Measurements from ENCODE around the gene SPDYE3.

DNA sequence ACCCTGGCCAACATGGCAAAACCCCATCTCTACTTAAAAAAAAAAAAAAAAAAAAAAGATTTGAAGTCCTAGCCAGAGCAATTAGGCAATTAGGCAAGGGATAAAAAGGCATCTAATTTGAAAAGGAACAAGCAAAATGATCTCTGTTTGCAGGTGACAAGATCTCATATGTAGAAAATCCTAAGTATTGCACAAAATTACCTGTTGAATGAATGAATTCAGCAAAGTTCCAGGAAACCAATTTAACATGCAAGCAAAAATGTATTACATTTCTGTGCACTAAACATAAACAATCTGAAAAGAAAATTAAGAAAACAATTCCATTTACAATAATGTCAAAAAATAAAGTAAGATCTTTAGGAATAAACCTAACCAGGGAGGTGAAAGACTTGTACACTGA is 55.6 kb downstream of the SPDYE3 start:
- TF ChIP-seq, protein P1, sequence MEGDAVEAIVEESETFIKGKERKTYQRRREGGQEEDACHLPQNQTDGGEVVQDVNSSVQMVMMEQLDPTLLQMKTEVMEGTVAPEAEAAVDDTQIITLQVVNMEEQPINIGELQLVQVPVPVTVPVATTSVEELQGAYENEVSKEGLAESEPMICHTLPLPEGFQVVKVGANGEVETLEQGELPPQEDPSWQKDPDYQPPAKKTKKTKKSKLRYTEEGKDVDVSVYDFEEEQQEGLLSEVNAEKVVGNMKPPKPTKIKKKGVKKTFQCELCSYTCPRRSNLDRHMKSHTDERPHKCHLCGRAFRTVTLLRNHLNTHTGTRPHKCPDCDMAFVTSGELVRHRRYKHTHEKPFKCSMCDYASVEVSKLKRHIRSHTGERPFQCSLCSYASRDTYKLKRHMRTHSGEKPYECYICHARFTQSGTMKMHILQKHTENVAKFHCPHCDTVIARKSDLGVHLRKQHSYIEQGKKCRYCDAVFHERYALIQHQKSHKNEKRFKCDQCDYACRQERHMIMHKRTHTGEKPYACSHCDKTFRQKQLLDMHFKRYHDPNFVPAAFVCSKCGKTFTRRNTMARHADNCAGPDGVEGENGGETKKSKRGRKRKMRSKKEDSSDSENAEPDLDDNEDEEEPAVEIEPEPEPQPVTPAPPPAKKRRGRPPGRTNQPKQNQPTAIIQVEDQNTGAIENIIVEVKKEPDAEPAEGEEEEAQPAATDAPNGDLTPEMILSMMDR (conservative IDR thresholded peaks at IDR 0.05 in 1 of 2, IDR thresholded peaks at IDR 0.05 in 1 of 2; ENCODE audit: extremely low read depth in 1 of 2, insufficient read depth in 1 of 2, low read depth in 1 of 2, low read length in 2 of 2), result no peak
- TF ChIP-seq EZH2 (IDR thresholded peaks at IDR 0.05; ENCODE audit: borderline replicate concordance, low read length), result no peak

Measured in mammary epithelial cell (primary cell).